IgD-negative memory B cell (primary cell): ENCODE data around the gene SMIM10. TPM values are rescaled to one million over a fixed set of nuclear protein-coding genes. Genes with fewer than 3 reads are reported as not detected.

ENCODE experiments used
- polyA plus RNA-seq: library from polyadenylated mRNA; unstranded; fragments of 300-500 nt; fragmentation: Illumina TruSeq; gene quantifications from one replicate; pipeline ENCODE4 v1.2.3, GENCODE V29; 2021

The SMIM10 gene
- polyA plus RNA-seq, 1 donor from 2014 or later: not detected

Other genes with a start within 250 kb of the SMIM10 start
- 4.0 TPM for gene PABIR2, start 193.8 kb upstream of the SMIM10 start, polyA plus RNA-seq
- gene MOSPD1, start 75.7 kb upstream of the SMIM10 start, polyA plus RNA-seq: 14.0 TPM
- gene RTL8B, start 31.6 kb downstream of the SMIM10 start, polyA plus RNA-seq: not detected
- gene RTL8C, start 41.4 kb downstream of the SMIM10 start, polyA plus RNA-seq: 23.4 TPM
- 23.8 TPM for gene RTL8A, start 61.1 kb downstream of the SMIM10 start, polyA plus RNA-seq
- gene SMIM10L2B, start 107.7 kb downstream of the SMIM10 start, polyA plus RNA-seq: not detected
- gene ETDB, start 129.5 kb downstream of the SMIM10 start, polyA plus RNA-seq: not detected
- gene CT55, start 180.4 kb downstream of the SMIM10 start, polyA plus RNA-seq: not detected